Activated T-helper 17 cell treated with anti-CD3 and anti-CD28 coated beads, Interleukin-2, amount 50 U/mL, for 72 hours (primary cell): ENCODE results near the gene ZNF841. TPM values are rescaled to one million over a fixed set of nuclear protein-coding genes. Genes with fewer than 3 reads are reported as not detected.
"Not testable (repeated sequence)": the region's sequence is repeated elsewhere in the genome, so short reads cannot be mapped to it uniquely, and the experiment has no call there.

ENCODE experiments used
- ATAC-seq: fragments of 150-1000 bp; cut with Tn5 transposase; replicated peaks from 2 replicates; pipeline ENCODE4 v1.10.0; 2021; ENCODE audit warnings: mild to moderate bottlenecking, moderate library complexity
- H3K27ac Mint-ChIP-seq: one replicate; pipeline ENCODE4 v1.8.0; 2022; ENCODE audit warnings: mixed read lengths
- H3K27me3 Mint-ChIP-seq: one replicate; pipeline ENCODE4 v1.8.0; 2022; ENCODE audit warnings: mixed read lengths
- H3K36me3 Mint-ChIP-seq: one replicate; pipeline ENCODE4 v1.8.0; 2022; ENCODE audit warnings: low read depth, mild to moderate bottlenecking, mixed read lengths
- H3K4me1 Mint-ChIP-seq: one replicate; pipeline ENCODE4 v1.8.0; 2022; ENCODE audit warnings: mixed read lengths
- H3K4me3 Mint-ChIP-seq: one replicate; pipeline ENCODE4 v1.8.0; 2022; ENCODE audit warnings: mild to moderate bottlenecking, mixed read lengths
- H3K9me3 Mint-ChIP-seq: one replicate; pipeline ENCODE4 v1.8.0; 2022; ENCODE audit warnings: mixed read lengths
- total RNA-seq, 2 donors: library from RNA; stranded (reverse); gene quantifications; one replicate each; pipeline ENCODE4 v1.2.3, GENCODE V29; 2022

ZNF841 gene
- total RNA-seq, 2 donors from 2014 or later, result 17.8 to 29.1 TPM

GRCh38 chr19:52034051-52034728 is 61.4 kb downstream of the ZNF841 start:
- Mint-ChIP-seq H3K4me1 (no peaks in the 10 kb centered on the region), H3K4me3 (no peak overlapping the region), H3K36me3 (peaks cover 65% of the 10 kb centered on the region), H3K9me3 (peaks cover 26% of the 10 kb centered on the region), H3K27ac (no peak overlapping the region), H3K27me3 (no peaks in the 10 kb centered on the region)
- no peak for ATAC-seq

GRCh38 chr19:52028780-52029123 is 66.8 kb downstream of the ZNF841 start:
- peaks cover 46% of the 10 kb centered on the region for H3K36me3 Mint-ChIP-seq
- no peaks in the 10 kb centered on the region for H3K27me3 Mint-ChIP-seq
- peak overlapping the region; percentile 97 for H3K4me3 Mint-ChIP-seq
- peak overlapping the region; percentile 95 for H3K27ac Mint-ChIP-seq
- no peaks in the 10 kb centered on the region for H3K4me1 Mint-ChIP-seq
- H3K9me3 Mint-ChIP-seq, result peaks cover 23% of the 10 kb centered on the region
- ATAC-seq, result peak; percentile 20

DNA sequence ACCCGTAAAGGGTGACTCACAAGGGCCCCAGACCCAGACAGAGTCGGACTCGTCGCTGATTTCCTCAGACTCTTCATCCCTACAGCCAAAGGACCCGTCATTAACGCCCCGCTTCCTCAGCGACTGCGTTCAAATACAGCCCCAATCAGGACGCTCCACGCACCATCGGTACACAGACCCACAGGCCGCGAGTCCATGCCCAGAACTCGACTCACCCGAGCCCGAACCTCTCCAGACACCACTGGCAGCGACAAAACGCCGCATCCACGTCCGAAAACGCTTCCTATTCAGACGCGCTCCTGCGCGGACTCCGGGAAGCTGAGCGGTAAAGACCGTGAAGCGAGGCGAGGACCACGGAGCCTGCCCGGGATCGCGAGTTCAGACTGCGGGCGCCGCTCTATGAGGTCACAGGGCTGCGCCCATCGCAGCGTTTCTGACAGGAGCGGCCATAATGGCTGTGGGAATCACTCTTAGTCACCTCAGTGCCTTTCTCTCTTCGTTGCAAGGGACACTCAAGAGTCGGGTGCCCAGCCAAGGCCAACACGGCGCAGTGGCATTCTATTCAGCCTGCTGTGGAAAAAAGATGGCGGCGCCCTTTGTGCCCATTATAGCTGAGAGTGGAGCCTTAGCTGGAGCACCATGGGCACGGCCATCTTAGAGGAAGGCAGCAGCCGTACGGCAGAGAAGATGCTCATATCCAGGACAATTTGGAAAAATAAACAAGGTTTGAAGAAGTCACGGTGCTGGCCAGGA is 67.4 kb downstream of the ZNF841 start, which contains the start of gene ZNF614:
Gene ZNF614, minus strand, starts transcription at position 353 of the 753 bp plus-strand sequence. CDS start 2,634 bp downstream, outside the sequence.
- Mint-ChIP-seq H3K9me3 (peaks cover 21% of the 10 kb centered on the region), H3K4me3 (peak within 1 kb of the TSS; percentile 97), H3K36me3 (peaks cover 47% of the 10 kb centered on the region), H3K27me3 (no peaks in the 10 kb centered on the region), H3K4me1 (no peaks in the 10 kb centered on the region), H3K27ac (peak within 1 kb of the TSS; percentile 95)
- ATAC-seq, result peak; percentile 97

DNA sequence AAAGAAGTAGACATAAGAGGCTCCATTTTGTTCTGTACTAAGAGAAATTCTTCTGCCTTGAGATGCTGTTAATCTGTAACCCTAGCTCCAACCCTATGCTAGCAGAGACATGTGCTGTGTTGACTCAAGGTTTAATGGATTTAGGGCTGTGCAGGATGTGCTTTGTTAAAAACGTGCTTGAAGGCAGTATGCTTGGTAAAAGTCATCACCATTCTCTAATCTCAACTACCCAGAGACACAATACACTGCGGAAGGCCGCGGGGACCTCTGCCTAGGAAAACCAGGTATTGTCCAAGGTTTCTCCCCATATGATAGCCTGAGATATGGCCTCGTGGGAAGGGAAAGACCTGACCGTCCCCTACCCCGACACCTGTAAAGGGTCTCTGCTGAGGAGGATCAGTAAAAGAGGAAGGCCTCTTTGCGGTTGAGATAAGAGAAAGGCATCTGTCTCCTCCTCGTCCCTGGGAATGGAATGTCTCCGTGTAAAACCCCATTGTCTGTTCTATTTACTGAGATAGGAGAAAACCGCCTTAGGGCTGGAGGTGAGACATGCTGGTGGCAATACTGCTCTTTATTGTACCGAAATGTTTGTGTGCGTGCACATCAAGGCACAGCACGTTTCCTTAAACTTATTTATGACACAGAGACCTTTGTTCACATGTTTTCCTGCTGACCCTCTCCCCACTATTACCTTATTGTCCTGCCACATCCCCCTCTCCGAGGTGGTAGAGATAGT is 69.1 kb downstream of the ZNF841 start:
- Mint-ChIP-seq H3K4me3 (peak overlapping the region; percentile 97), H3K36me3 (peaks cover 57% of the 10 kb centered on the region), H3K9me3 (peaks cover 22% of the 10 kb centered on the region)
- not testable (repeated sequence) for H3K4me1 Mint-ChIP-seq, ATAC-seq, H3K27ac Mint-ChIP-seq, H3K27me3 Mint-ChIP-seq

- H3K4me1 Mint-ChIP-seq, H3K27ac Mint-ChIP-seq, ATAC-seq, H3K4me3 Mint-ChIP-seq, H3K27me3 Mint-ChIP-seq: not testable (repeated sequence)
- Mint-ChIP-seq H3K36me3 (peaks cover 77% of the 10 kb centered on the region), H3K9me3 (peaks cover 30% of the 10 kb centered on the region)
These were observed 71.1 kb downstream of the ZNF841 start for GRCh38 chr19:52024478-52024877.

- no peak for ATAC-seq
- peaks cover 92% of the 10 kb centered on the region for H3K36me3 Mint-ChIP-seq
- H3K27ac Mint-ChIP-seq, result no peak overlapping the region
- no peaks in the 10 kb centered on the region for H3K27me3 Mint-ChIP-seq
- H3K4me1 Mint-ChIP-seq, result no peaks in the 10 kb centered on the region
- H3K9me3 Mint-ChIP-seq, result peaks cover 35% of the 10 kb centered on the region
- H3K4me3 Mint-ChIP-seq, result no peak overlapping the region
These were observed 73.4 kb downstream of the ZNF841 start for GRCh38 chr19:52022193-52022592.

DNA sequence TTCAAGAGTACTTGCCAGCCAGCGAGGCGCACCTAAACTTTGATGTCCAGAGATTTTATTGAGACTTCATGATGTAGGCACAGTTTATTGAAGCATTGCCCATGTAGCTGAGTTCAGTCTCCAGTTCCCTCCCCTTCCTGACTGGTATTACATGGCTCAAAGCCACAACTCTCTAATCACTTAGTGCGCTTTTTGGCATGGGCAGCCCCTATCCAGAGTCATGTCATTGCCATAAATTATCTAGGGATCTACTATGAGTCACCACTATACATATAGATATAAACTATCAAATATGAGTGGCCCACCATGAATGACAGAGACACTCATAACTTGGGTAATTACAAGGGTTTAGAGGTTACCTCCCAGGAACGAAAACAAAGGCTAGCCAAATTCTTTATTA is 75.1 kb downstream of the ZNF841 start:
- Mint-ChIP-seq H3K27me3 (no peaks in the 10 kb centered on the region), H3K4me1 (no peaks in the 10 kb centered on the region), H3K36me3 (peaks cover 99% of the 10 kb centered on the region), H3K4me3 (no peak overlapping the region), H3K9me3 (peaks cover 40% of the 10 kb centered on the region), H3K27ac (no peak overlapping the region)
- no peak for ATAC-seq

Other genes with a start within 250 kb of the ZNF841 start
- 1 to 10 TPM; 5.2 to 5.7 TPM for gene ZNF577, start 207.8 kb downstream of the ZNF841 start, total RNA-seq
- gene ZNF649, start 190.7 kb downstream of the ZNF841 start, total RNA-seq, result 1 to 10 TPM; 4.4 to 6.9 TPM
- 1 to 10 TPM; 3.5 to 4.3 TPM for gene ZNF613, start 168.3 kb downstream of the ZNF841 start, total RNA-seq
- 10 to 100 TPM in 1 of 2 donors, 1 to 10 TPM in 1; 6.2 to 12.8 TPM for gene ZNF350, start 108.9 kb downstream of the ZNF841 start, total RNA-seq
- gene ZNF615, start 87.6 kb downstream of the ZNF841 start, total RNA-seq, result 10 to 100 TPM in 1 of 2 donors, 1 to 10 TPM in 1; 5.9 to 15.2 TPM
- gene ZNF614, start 67.4 kb downstream of the ZNF841 start, total RNA-seq, result 1 to 10 TPM; 7.0 to 7.7 TPM
- gene ZNF432, start 46.9 kb downstream of the ZNF841 start, total RNA-seq, result 10 to 100 TPM; 14.7 to 32.8 TPM
- gene ZNF616, start 44.2 kb upstream of the ZNF841 start, total RNA-seq, result 10 to 100 TPM in 1 of 2 donors, 1 to 10 TPM in 1; 5.4 to 11.6 TPM
- gene ZNF836, start 75.9 kb upstream of the ZNF841 start, total RNA-seq, result 10 to 100 TPM in 1 of 2 donors, 1 to 10 TPM in 1; 8.8 to 15.1 TPM
- gene PPP2R1A, start 94.3 kb upstream of the ZNF841 start, total RNA-seq, result 100 to 1,000 TPM; 165 to 201 TPM
- gene ZNF766, start 173.8 kb upstream of the ZNF841 start, total RNA-seq, result 10 to 100 TPM; 18.4 to 31.4 TPM
- gene ZNF480, start 201.4 kb upstream of the ZNF841 start, total RNA-seq, result 1 to 10 TPM; 2.5 to 9.6 TPM
- gene ZNF610, start 240.5 kb upstream of the ZNF841 start, total RNA-seq, result 1 to 10 TPM in 1 of 2 donors, under 1 TPM in 1; 0.17 to 3.8 TPM